COR-L47 (cell line): Measurements from ENCODE around the gene KIAA2012.

Source experiments
- DNase-seq: peaks from one replicate; lab custom pipeline; 2025; lab: John Stamatoyannopoulos, UW

Gene KIAA2012

DNA sequence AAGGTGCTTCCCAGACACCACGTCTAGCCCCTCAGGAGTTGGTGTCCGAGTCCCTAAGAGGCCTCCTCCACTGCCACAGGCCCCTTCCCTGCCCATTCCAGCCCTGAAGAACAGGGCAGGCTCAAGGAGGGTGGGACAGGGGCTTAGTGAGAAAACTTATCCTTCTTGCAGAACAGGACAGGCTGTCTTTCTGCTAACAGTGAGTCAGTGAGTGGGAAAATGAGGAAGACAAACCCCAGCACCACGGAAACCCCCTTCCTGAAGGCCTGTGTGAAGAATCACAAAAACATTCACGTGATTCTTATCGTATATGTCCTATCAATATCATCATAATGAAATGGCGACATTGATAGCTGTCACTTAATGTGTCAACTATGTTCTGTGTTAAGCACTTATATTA lies 29.6 kb upstream of the KIAA2012 start:
- DNase-seq: no peak

- DNase-seq: no peak
Measured at GRCh38 chr2:202044777-202045176, 28.3 kb upstream of the KIAA2012 start.

DNA sequence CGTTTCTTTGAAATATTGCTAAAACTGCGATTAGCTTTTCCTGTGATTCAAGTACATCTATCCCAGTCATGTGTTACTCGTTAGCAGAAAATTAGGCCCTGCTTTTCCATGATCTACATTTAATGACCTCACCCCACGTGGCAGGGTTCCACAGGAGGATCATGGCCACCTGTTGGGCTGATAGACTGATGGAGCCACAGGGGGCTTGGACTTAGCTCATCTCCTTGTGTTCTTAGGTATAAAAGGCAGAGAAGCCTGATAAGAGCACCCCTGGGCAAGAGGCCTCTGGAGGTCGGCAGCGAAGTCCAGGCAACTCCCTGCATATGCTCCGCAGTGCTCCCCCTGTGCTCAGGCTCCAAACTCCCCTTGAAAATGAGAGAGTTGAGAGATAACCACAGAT lies 26.5 kb upstream of the KIAA2012 start:
- no peak for DNase-seq

- DNase-seq: no peak
Measured at GRCh38 chr2:202049092-202049728, 23.8 kb upstream of the KIAA2012 start.

DNA sequence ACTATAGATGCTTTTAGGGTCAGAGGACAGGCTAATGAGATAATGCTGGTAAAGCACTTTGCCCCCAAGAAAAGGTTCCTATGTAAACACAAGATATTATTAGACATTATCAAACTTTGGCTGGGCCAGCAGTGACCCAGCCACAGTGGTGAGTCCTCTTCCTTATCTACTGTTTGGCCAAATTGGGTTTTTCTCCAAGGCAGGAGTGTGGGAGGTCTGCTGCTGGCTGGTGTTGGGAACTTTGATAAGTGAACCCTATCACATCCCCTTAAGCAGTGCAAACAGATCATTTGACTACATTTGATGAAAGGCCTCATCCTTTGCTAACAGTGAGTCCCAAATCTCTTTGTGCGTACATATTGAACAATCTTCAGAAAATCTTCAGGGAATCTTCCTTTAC lies 23.2 kb upstream of the KIAA2012 start:
- no peak for DNase-seq

GRCh38 chr2:202050652-202051051 lies 22.4 kb upstream of the KIAA2012 start:
- no peak for DNase-seq

GRCh38 chr2:202051499-202052161 lies 21.4 kb upstream of the KIAA2012 start:
- no peak for DNase-seq

DNA sequence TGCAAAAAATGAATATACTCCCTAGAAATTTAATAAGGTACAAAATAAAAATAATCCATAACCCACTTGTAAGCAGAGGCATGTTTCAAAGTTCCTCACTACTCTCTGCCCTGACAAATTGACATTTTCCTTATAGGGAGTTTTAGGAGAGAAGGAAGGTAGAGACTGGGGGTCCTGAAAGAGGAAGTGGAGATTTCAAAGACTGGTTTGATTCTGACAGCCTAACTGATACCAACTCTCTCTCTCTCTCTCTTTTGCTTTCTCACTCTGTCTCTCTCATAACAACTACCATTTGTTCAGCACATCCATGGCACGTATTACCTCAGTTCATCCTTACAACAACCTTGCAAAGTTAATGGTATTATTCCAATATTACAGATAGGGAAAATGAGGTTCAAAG lies 20.8 kb upstream of the KIAA2012 start:
- DNase-seq: no peak

- DNase-seq: no peak
Measured at GRCh38 chr2:202054679-202055078, 18.4 kb upstream of the KIAA2012 start.

DNA sequence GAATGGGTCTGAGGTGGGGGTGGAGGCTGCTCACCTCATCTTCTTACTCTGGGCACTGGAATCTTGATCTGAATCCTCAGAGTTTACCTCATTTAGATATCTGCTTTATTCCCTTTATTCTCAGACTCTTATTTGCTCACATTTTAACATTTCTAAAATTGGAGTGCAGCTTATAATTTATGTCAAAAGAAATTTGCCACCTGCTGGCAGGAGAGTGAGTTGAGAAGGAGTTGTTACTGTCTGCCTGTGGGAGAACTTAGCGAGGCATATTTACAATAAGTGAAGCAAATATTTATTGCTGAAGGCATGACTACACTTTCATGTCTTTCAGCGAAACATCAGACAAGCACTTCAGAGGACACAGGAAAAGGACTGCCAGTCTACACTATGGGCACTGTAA lies 16.4 kb upstream of the KIAA2012 start:
- DNase-seq: no peak

DNA sequence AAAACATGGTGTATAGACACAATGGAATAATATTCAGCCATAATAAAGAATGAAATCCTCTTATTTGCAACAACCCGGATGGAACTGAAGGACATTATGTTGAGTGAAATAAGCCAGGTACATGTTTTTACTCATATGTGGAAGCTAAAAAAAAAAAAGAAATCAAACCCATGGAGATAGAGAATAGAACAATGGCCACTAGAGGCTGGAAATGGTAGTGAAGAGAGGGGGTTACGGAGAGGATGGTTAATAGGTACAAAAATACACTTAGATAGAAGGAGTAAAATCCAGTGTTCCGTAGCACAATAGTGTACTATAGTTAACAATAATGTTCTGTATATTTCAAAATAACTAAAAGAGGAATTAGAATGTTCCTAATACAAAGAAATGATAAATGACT lies 12.8 kb upstream of the KIAA2012 start:
- DNase-seq: no peak

- DNase-seq: no peak
Measured at GRCh38 chr2:202061695-202062094, 11.4 kb upstream of the KIAA2012 start.

- no peak for DNase-seq
Measured at GRCh38 chr2:202064171-202064880, 8.7 kb upstream of the KIAA2012 start.

GRCh38 chr2:202064881-202065230 lies 8.2 kb upstream of the KIAA2012 start:
- no peak for DNase-seq

- no peak for DNase-seq
Measured at GRCh38 chr2:202065876-202066275, 7.2 kb upstream of the KIAA2012 start.

DNA sequence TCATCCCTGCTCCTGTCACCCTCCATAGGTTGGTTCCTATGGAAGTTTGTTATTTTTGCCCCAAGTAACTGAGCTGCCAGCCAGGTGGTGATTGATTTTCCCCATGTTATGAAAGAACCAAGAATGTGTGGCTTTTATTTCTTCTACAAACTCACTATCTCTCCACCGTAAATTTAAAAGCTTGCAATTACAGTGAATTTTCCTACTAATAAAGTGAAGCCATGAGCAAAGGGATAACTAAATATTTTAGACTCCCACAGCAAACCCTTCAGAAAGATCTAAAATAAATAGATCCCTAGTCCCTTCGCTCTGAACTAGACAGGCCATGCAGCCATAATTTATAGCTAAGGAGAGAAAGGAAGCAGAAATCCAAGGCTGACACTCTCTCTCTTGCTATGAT lies 6.2 kb upstream of the KIAA2012 start:
- DNase-seq: no peak

DNA sequence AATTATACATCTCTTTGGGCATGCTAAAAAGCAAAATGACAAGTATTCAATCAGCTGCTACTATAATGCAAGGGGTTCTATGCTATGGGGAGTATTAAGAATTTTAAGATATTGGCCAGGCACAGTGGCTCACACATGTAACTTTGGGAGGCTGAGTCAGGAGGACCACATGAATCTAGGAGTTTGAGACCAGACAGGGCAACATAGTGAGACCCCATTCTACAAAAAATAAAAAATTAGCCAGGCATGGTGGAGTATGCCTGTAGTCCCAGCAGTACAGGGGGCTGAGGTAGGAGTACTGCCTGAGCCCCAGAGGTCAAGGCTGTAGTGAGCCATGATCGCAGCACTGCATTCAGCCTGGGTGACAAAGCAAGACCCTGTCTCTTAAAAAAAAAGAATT lies 5.5 kb upstream of the KIAA2012 start:
- DNase-seq: no peak

- no peak for DNase-seq
Measured at GRCh38 chr2:202069170-202070067, 3.6 kb upstream of the KIAA2012 start.

GRCh38 chr2:202071107-202071506 lies 1.9 kb upstream of the KIAA2012 start:
- DNase-seq: no peak

- no peak for DNase-seq
Measured at GRCh38 chr2:202072226-202072625, 829 bp upstream of the KIAA2012 start.

DNA sequence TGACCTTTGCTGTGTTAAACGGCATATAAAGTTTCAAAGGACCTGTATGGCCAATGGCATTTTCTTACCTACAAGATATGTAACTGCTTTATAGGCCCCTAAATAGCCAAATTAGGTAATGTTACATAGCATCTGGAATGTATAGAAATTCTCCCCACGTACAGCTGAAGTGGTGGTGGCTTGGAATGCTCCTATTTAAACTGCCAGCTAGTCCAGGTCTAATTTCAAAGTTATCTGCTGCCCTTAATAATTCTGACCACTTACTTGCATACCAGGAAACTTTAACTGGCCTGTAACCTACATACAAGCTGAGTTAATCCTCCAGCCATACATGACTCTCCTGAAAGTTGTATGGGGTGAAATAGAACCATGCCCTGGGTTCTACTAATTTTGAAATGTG lies 1.3 kb downstream of the KIAA2012 start:
- no peak for DNase-seq

- DNase-seq: no peak
Measured at GRCh38 chr2:202079310-202079709, 6.3 kb downstream of the KIAA2012 start.

GRCh38 chr2:202084265-202084664 lies 11.2 kb downstream of the KIAA2012 start:
- peak; percentile 78 for DNase-seq
